ENCODE measurements around the gene PPP1R3G. TPM values are rescaled to one million over a fixed set of nuclear protein-coding genes. Genes with fewer than 3 reads are reported as not detected.

Gene PPP1R3G
- total and polyA plus RNA-seq, 2 of the 13 experiments (the other 11 are each of a cell fraction or from before 2014, with no cell fraction given), result 1.2 to 1.3 TPM

DNA sequence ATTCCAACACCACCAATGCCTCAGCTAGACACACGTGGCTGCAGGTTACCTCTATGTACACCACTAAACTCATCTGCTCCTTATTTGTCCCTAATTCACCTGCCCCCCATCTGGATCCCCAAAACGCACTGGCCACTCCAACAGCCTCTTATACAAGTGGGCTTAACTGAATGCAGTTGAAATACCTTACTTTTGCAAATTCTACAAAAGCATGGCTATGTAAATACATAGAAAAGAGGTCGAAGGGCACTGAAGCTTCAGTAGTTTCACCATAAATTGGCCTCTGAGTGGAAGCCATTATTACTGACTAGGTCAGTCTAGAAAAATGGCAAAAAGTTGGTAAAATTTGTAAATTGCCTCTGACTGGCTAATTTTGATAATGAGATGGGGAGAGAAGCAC lies 11.1 kb upstream of the PPP1R3G start (continued):
- peak; percentile 56 for TF ChIP-seq PAXIP1 (CRISPR knock-in tag; conservative IDR thresholded peaks at IDR 0.05)
- TF ChIP-seq PITX1 (CRISPR knock-in tag; IDR thresholded peaks at IDR 0.05), result no peak
- TF ChIP-seq THAP11 (CRISPR knock-in tag; IDR thresholded peaks at IDR 0.05), result no peak
- TF ChIP-seq ZNF225 (CRISPR knock-in tag; IDR thresholded peaks at IDR 0.05), result no peak
- TF ChIP-seq ZNF530 (CRISPR knock-in tag; IDR thresholded peaks at IDR 0.05; ENCODE audit: low read depth), result no peak
- TF ChIP-seq ZNF263 (CRISPR knock-in tag; IDR thresholded peaks at IDR 0.05), result no peak
- no peak for TF ChIP-seq KDM4B (CRISPR knock-in tag; IDR thresholded peaks at IDR 0.05)
- TF ChIP-seq ZNF672 (CRISPR knock-in tag; IDR thresholded peaks at IDR 0.05), result no peak
- peak; percentile 60; the same call in 1 of the 2 replicates for TF ChIP-seq RXRB (CRISPR knock-in tag; IDR thresholded peaks at IDR 0.05; ENCODE audit: borderline replicate concordance)
- TF ChIP-seq SUZ12 (IDR thresholded peaks at IDR 0.05; ENCODE audit: low read depth, low read length), result no peak
- no peak for TF ChIP-seq NFYC (CRISPR knock-in tag; IDR thresholded peaks at IDR 0.05)
- TF ChIP-seq RFX5 (IDR thresholded peaks at IDR 0.05; ENCODE audit: low read depth, low read length), result no peak
- no peak for TF ChIP-seq ZNF777 (CRISPR knock-in tag; IDR thresholded peaks at IDR 0.05)
- no peak for TF ChIP-seq ZBTB26 (CRISPR knock-in tag; IDR thresholded peaks at IDR 0.05; ENCODE audit: borderline replicate concordance)
- TF ChIP-seq RAD21 (CRISPR knock-in tag; IDR thresholded peaks at IDR 0.05), result no peak
- TF ChIP-seq SALL1 (CRISPR knock-in tag; IDR thresholded peaks at IDR 0.05), result 0 out of 2 replicates have a peak, but pooled peaks have one; percentile 5
- no peak for TF ChIP-seq ZNF484 (CRISPR knock-in tag; IDR thresholded peaks at IDR 0.05; ENCODE audit: borderline replicate concordance, low read depth)
- no peak for TF ChIP-seq RBM39 (IDR thresholded peaks at IDR 0.05; ENCODE audit: low read depth, low read length, poor library complexity, severe bottlenecking)
- no peak for TF ChIP-seq ZBTB42 (CRISPR knock-in tag; IDR thresholded peaks at IDR 0.05)
- no peak for TF ChIP-seq RFX1 (IDR thresholded peaks at IDR 0.05)
- no peak for TF ChIP-seq TBX2 (CRISPR knock-in tag; IDR thresholded peaks at IDR 0.05; ENCODE audit: borderline replicate concordance)
- TF ChIP-seq HNF1A (IDR thresholded peaks at IDR 0.05; ENCODE audit: low read depth), result no peak
- TF ChIP-seq HNF1A (CRISPR knock-in tag; IDR thresholded peaks at IDR 0.05; ENCODE audit: borderline replicate concordance), result no peak
- no peak for TF ChIP-seq SCMH1 (CRISPR knock-in tag; IDR thresholded peaks at IDR 0.05; ENCODE audit: borderline replicate concordance)
- no peak for TF ChIP-seq MTA1 (CRISPR knock-in tag; IDR thresholded peaks at IDR 0.05; ENCODE audit: borderline replicate concordance)
